HG03039 (cell line): ENCODE data around the gene MAD1L1.

ENCODE experiments used
- ATAC-seq: cut with Tn5 transposase; IDR thresholded peaks from one replicate; pipeline ENCODE4 v1.9.1; 2021; ENCODE audit warnings: mild to moderate bottlenecking, moderate library complexity; ENCODE audit not compliant: unreplicated experiment

MAD1L1 gene

DNA sequence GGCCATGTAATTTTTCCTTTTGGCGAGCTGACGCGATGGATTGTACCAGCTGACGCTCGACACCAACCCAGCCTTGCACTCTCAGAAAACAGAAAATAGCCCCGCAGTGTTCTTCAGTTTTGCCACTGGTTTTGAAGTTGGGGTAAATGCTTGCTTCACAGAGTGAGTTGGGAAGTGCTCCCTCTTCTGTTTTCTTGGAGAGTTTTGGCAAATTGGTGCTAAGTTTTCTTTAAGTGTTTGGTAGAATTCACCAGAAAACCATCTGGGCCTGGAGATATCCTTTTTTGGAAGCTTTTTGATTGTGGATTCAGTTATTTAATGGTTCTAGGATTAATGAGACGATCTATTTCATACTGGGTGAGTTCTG is 309.9 kb downstream of the MAD1L1 start:
- no peak for ATAC-seq

DNA sequence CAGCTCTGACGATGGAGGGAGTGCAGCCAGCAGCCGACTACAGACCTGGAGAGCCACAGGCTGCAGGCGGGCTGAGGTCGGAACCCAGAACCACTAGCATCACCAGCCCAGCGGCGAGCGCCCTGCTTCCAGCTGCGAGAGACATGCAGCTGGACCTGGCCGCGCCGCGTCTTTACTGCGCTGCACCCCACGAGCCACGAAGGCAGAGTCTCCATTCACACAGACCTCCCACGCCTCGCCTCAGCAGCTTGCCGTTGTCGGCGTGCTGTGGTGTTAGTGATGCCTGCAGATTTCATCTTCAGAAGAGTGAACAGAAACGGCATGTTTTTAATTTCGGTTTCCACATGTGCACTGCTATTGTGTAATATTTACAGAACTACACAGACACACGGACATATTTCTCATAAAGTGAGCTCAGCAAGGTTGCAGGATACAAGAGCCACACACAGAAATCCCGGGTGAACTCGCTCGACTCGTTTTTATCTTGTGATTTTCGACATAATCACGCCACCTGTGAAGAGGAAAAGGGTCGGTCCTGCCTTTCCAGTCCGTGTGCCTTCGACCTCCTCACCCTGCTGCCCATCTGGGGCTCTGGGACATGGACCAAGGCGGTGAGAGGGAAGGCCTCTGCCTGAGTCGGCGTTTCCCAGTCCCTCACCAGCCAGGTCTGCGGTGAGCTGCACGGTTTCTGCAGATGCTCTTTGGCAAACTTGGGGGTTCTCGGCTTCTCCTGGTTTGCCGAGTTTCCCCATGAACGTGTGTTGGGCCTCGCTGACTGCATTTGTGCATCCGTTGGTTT is 310.5 kb downstream of the MAD1L1 start:
- ATAC-seq: no peak

GRCh38 chr7:1920881-1921280 is 311.9 kb downstream of the MAD1L1 start:
- ATAC-seq: no peak

GRCh38 chr7:1920266-1920681 is 312.5 kb downstream of the MAD1L1 start:
- ATAC-seq: no peak

DNA sequence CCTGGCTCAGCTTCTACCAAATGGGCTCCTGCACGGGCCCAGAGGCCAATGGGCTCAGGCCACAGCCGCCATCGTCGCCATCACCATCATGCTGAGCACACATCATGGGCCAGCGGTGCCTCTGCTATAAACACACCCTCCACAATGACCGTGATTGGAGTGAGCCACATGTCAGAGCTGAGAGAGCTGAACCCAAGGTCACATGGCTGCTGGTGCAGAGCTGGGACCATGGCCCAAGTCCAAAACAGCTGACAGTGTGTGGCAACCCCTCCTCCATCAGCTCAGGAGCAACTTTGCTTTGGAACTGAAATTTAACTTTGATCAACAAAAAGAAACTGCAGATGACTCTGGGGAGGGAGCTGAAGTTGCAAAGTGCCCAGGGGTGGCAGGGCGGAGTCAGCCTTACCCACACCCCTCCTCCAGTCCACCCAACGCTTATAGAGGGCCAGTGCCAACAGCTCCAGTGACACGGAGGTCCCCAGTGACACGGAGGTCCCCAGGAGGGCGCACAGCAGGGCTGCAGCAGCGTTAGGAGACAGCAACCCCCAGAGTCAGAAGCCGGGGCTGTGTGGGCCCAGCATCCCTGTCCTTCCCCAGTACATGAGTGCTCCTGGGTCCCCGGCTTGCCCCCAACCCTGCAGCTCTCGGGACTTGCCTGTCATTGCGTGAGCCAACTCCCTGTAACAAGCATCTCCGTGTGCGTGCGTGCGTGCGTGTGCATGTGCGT is 313.0 kb downstream of the MAD1L1 start:
- no peak for ATAC-seq

DNA sequence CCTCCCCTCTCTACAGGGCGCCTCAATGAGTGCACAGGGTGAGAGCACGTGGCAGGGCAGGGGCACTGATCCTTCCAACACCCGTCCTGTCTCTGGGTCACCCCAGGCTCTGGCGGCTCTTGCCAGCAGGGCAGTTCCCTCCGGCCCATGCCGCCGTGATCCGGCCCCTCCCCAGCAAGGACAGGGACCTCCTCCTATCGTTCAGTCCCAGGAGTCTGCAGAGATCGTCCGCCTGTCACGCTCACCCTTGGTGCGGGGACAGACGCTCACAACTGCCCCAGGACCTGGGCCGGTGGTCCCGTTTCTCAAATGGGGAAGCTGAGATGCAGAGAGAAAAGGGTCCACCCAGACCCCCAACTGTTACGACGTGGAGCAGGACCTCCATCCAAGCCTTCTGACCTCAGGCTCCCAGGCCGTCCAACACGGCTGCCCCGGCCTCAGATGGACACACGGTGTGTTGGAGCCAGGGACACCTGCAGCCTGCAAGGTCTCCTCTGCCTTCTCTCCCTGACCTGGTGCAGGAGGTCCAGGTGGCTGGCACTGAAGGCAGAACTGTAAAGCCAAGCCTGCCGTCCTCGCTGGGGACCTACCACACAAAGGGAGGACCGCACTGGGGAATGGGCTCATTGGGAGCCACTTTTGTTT is 313.7 kb downstream of the MAD1L1 start:
- no peak for ATAC-seq

DNA sequence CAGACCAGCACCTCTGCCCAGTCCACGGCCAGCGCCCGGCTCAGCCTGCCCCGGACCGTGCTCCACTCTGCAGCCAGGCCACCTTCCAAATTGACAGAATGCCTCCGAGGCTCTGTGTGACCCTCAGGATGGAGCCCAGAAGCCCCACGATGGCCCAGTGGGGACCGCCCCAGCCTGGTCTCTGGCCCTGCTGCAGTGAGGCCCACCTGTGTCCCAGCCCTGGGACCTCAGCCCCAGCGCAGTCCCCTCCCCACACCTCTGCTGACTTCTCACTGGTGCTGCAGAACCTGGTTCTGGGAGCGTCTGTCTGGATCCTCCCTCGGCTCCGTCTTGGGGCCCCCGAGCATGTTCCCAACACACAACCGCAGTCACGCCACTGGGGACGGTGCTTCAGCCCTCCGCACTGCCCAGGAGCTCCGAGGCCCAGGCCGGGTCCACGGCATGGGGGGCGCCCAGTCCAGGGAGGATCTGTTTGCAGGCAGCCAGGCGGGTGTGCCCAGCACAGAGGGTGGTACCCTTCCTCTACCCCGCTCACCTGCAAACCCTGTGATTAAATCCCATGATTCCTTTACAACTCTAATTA is 314.6 kb downstream of the MAD1L1 start:
- ATAC-seq: no peak

DNA sequence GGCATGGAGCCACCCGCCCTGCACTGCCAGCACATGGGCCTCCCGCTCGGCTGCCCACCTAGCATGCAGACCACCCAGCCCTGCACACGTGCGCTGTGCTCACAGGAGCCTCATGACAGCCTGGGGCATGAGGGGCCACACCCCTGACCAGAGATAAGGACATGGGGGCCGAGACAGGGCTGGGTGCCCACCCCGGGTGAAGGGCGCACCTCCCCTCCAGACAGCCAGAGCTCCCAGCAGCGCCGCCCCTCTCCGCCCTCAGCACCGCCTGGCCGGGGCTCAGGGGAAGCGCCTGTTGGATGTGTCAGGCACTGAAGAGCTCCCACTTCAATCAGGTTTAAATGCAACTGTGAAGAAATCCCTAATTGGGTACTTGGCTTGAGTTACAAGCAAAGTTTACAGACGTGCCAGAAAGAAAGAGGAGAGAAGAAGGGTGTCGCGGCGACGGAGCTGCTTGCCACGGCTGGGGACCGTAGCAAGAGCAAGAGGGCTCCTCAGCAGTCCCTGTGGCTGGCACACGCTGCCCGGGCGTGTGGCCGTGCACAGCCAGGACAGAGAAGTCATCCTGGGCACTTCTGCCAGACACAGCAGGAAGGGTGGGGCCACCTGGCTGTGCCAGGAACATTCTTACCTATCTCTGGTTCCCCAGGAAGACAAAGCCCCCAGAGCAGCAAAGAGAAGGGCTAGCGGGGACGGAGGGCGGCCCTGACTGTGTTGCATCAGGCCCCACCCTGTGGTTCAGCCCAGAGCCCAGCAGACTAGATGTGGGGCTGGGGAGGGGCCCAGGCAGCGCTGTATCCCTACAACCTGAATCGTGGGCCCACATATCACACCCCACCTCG is 315.3 kb downstream of the MAD1L1 start:
- no peak for ATAC-seq

DNA sequence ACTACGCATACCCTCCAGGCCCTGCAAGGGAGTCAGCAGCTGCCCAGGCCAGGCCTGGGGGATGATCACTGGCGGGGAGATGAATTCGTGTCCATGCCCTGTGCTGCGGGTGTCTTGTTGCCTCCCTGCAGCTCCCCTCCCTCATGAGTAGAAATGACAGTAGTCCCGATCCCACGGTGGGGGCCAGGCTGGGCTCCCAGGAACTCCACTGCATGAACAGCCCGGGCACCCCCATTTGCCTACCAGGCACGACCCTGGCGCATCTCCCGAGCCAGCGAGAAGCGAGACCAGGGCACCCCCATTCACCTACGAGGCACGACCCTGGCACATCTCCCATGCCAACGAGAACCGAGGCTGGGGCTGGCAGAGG is 316.2 kb downstream of the MAD1L1 start:
- ATAC-seq: no peak

DNA sequence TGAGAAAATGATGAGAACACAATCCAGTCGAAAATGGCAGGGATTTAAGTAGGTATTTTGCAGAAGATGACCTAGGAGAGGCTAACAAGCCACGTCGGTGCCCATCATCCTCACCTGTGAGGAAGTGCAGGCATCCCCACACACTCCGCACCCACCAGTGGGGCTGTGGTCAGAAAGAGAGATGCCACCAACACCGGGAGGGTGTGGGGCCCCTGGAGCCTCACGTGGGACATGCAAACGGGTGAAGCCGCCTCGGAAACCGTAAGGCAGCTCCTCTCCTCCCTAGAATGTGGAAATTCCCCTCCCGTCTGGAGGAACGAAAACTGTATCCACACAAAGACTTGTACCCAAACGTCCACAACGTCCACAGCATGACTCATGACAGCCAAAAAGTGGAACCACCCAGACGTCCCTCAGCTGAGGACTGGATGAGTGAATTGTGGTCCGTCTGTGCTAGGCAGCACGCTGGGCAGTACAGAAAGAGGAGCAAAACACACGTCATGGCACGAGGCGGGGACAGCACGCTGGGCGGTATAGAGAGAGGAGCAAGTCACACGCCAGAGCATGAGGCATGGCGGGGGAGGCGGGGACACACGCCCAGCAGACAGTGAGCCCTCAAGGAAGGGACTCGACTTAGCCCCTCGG is 316.7 kb downstream of the MAD1L1 start:
- ATAC-seq: no peak

- ATAC-seq: no peak
These were observed 317.4 kb downstream of the MAD1L1 start for GRCh38 chr7:1915326-1915725.

DNA sequence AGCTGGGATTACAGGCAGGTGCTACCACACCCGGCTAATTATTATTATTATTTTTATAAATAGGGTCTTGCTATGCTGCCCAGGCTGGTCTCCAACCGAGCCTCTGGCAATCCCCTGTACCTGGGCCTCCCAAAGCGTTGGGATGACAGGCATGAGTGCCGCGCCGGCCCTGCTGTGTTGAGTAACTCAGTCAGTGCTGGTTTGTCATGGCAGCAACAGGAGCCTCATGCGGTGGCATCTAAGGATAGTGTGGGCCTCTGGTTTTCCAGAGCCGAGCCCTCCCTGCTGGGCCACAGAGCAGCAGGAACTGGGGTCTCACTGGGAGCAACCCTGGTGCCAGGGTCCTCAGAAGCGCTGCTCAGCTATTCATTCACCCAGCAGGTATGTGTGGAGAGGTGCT is 318.0 kb downstream of the MAD1L1 start:
- no peak for ATAC-seq

GRCh38 chr7:1914321-1914720 is 318.4 kb downstream of the MAD1L1 start:
- no peak for ATAC-seq

GRCh38 chr7:1913466-1914282 is 319.1 kb downstream of the MAD1L1 start:
- ATAC-seq: no peak

- ATAC-seq: no peak
These were observed 319.9 kb downstream of the MAD1L1 start for GRCh38 chr7:1912593-1913465.

DNA sequence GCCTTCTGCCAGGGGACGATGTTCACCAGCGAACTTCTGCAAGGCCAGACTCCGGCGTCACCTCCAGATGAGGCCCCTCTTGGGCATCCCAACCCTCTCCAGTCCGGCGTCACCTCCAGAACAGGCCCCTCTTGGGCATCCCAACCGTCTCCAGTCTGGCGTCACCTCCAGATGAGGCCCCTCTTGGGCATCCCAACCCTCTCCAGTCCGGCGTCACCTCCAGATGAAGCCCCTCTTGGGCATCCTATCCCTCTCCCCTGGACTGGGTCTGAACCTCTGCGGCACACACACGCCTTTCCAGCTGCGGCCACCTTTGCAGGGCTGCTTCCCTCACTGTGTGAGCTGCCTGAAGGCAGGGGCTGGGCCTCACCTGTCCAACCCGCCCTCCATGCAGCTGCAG is 321.2 kb downstream of the MAD1L1 start:
- ATAC-seq: no peak

DNA sequence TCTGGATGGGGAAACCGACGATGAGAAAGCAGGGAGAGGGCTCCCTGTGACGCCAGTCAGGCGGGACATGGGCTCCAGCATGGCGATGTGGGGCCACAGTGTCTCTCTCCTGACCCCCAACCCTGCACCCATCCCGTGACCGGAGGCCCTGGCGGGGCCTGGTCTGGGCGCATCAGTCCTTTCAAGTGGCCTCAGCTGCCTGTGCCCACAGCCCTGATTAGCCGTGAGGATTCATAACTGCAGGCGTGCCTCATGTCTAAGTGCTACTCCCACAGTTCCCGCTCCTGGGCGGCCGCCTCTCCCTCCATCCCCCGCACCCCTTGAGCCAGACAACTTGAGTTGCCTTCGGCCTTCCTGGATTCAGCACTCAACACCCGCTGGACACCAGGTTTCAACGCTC is 321.9 kb downstream of the MAD1L1 start:
- no peak for ATAC-seq

DNA sequence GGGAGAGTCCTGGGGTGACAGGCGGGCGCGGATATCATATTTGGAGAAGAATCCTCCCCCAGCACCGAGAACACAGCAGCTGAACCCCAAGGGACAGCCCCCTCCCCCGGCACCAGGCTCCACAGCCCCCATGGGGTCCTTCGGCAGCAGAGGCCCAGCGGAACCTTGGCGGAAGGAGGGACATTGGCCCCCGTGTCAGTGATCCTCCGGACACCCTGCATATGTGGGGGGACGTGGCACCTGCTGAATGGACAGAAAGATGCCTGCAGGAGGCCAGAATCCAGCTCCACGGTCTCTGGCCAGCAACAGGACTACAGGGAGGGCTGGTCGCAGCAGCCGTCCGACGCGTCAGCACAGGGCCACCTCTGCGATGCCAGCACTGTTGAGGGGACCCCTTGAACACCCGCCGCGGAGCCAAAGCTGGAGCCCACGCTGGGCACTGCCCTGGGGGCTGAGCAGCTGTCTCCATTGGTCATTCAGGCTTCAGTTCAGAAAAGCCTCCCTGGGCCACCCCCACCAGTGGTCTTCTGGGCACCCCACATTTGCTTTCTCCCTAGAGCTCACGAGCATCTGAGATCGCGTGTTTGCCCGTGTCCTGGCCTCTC is 322.6 kb downstream of the MAD1L1 start:
- no peak for ATAC-seq
